Neuron (in vitro differentiated cells): Measurements from ENCODE around the gene RAB3B.

Experiments used
- H2AFZ ChIP-seq: one replicate; pipeline ENCODE4 v1.6.1; 2013; ENCODE audit warnings: low read depth, mild to moderate bottlenecking, inconsistent platforms, low read length, moderate library complexity
- H3K27me3 ChIP-seq: one replicate; pipeline ENCODE4 v1.6.1; 2013; ENCODE audit warnings: low read length; ENCODE audit not compliant: insufficient read depth
- H3K36me3 ChIP-seq: one replicate; pipeline ENCODE4 v1.6.1; 2013; ENCODE audit warnings: low read length; ENCODE audit not compliant: insufficient read depth
- H3K4me1 ChIP-seq: one replicate; pipeline ENCODE4 v1.6.1; 2013; ENCODE audit warnings: low read length; ENCODE audit not compliant: insufficient read depth
- H3K4me3 ChIP-seq: 2 replicates; pipeline ENCODE4 v1.5.1; 2013; ENCODE audit warnings: mild to moderate bottlenecking, low read length, moderate library complexity
- H3K9me3 ChIP-seq: one replicate; pipeline ENCODE4 v1.6.1; 2013; ENCODE audit warnings: low read length

The RAB3B gene

GRCh38 chr1:51916587-51917405, 73.7 kb downstream of the RAB3B start:
- Histone ChIP-seq H3K27me3 (peaks cover 53% of the 10 kb centered on the region), H3K4me1 (peaks cover 18% of the 10 kb centered on the region), H2AFZ (no peak overlapping the region)

GRCh38 chr1:51915951-51916350, 74.5 kb downstream of the RAB3B start:
- Histone ChIP-seq H3K36me3 (no peaks in the 10 kb centered on the region), H2AFZ (no peak overlapping the region), H3K4me3 (no peak overlapping the region), H3K4me1 (peaks cover 14% of the 10 kb centered on the region), H3K27me3 (peaks cover 48% of the 10 kb centered on the region), H3K9me3 (peaks cover 3% of the 10 kb centered on the region)

More at GRCh38 chr1:51916587-51917405, 73.7 kb downstream of the RAB3B start:
- H3K36me3 ChIP-seq: no peaks in the 10 kb centered on the region
- H3K4me3 ChIP-seq: no peak overlapping the region
- peaks cover 3% of the 10 kb centered on the region for H3K9me3 ChIP-seq

GRCh38 chr1:51912881-51913280, 77.6 kb downstream of the RAB3B start:
- Histone ChIP-seq H3K4me3 (no peak overlapping the region), H3K27me3 (peaks cover 49% of the 10 kb centered on the region), H2AFZ (no peak overlapping the region), H3K36me3 (no peaks in the 10 kb centered on the region), H3K9me3 (peaks cover 3% of the 10 kb centered on the region), H3K4me1 (no peaks in the 10 kb centered on the region)

DNA sequence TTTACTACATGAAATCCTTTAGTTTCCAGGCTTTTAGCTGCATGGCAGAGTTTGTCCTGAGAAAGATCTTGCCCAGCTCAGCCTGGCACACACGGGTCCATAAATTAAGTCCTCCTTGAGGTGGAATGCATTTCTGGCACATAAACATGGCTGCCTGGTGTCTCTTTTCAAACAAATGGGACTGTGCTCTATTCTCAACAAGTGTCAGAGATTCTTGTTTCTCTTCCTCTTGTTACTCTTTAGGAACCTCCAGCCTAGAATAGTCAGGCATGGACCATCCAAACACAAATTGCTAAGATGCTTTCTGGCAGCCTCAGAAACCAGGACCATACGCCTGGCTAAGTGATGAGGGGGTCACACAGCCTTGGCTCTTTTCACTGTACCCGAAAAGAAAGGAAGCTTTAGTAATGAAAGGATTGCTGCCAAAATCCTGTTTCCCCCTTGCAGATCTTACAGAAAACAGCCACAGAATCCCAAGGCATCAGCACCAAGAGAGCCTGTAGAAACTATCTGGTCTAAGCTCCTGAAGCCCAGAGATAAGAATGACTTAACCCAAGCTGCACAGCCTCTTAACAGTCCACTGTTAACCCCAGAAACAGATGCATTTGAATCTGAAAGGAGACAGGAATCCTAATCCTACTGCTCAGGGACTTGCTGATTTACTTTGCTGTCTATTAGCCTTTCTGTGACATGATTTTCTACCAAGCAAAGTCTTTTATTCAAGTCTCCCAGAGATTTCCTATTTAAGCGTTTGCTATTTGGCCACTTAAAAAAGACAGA, 80.1 kb downstream of the RAB3B start:
- Histone ChIP-seq H3K9me3 (peaks cover 3% of the 10 kb centered on the region), H3K36me3 (no peaks in the 10 kb centered on the region), H3K27me3 (peaks cover 38% of the 10 kb centered on the region), H2AFZ (no peak overlapping the region), H3K4me3 (no peak overlapping the region), H3K4me1 (no peaks in the 10 kb centered on the region)

DNA sequence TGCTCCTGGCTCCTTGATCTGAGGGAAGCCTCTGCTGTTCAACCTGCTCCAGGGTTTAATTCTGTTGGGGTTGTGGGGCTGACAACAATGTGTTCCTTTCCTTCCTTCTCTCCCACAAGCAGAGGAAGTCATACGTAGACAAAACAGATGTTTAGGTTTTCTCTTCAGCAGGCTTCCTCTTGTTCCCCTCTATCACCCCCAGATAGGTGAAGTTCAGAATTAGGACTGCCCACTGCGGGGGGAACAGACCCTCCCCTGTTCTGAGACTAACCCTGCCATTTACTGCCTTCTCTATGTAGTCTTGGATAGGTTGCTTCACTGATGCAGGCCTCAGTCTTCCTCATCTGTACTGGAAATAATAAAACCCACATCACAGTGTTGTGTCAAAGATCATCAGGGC, 82.0 kb downstream of the RAB3B start:
- peaks cover 32% of the 10 kb centered on the region for H3K27me3 ChIP-seq
- no peak overlapping the region for H3K4me3 ChIP-seq
- no peaks in the 10 kb centered on the region for H3K9me3 ChIP-seq
- no peaks in the 10 kb centered on the region for H3K4me1 ChIP-seq
- no peak overlapping the region for H2AFZ ChIP-seq
- no peaks in the 10 kb centered on the region for H3K36me3 ChIP-seq

DNA sequence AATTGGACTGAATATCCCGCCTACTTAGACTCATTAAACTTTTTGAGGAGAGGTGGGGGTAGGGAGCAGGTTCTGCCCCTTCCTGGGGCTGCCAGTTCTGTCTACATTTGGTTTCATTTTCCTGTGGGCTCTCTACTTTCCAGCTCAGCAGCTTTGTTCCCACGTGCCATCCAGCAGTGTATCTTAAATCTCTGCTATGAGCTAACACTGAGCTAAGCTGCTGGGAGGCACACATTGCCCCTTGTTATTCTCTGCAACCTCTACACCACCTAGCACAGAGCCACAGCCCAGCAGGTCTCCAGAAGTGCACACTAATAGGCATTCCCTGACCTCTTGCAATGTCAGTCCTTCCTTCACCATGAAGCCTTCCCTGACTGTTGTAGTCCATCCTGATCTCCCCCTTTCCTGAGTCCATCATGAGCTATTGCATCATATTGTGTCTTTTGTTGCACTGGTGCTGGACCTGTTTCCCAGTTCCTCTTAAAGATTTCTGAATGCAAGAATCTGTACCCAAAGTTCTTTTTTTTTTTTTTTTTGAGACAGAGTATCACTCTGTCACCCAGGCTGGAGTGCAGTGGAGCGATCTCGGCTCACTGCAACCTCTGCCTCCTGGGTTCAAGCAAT, 83.3 kb downstream of the RAB3B start:
- no peaks in the 10 kb centered on the region for H3K4me1 ChIP-seq
- no peak overlapping the region for H3K4me3 ChIP-seq
- no peaks in the 10 kb centered on the region for H3K36me3 ChIP-seq
- peaks cover 4% of the 10 kb centered on the region for H3K9me3 ChIP-seq
- no peak overlapping the region for H2AFZ ChIP-seq
- H3K27me3 ChIP-seq: peaks cover 32% of the 10 kb centered on the region

- Histone ChIP-seq H3K4me3 (no peak overlapping the region), H3K27me3 (peaks cover 32% of the 10 kb centered on the region), H3K36me3 (no peaks in the 10 kb centered on the region), H3K9me3 (peaks cover 4% of the 10 kb centered on the region), H2AFZ (no peak overlapping the region), H3K4me1 (no peaks in the 10 kb centered on the region)
Measured at GRCh38 chr1:51906306-51907078, 84.0 kb downstream of the RAB3B start.

DNA sequence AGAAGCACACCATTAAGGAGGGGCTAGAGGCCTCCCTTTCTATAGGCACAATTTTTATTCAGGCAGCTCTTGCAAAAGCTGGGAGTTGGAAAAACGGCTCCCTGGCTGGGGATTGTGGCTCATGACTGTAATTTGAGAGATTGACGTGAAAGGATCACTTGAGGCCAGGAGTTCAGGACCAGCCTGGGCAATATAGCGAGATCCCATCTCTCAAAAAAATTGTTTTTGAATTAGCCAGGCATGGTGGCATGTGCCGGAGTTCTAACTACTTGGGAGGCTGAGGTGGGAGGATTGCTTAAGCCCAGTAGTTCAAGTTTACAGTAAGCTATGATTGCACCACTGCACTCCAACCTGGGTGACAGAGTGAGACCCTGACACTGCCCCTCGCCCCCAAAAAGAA, 88.0 kb downstream of the RAB3B start:
- Histone ChIP-seq H2AFZ (no peak overlapping the region), H3K4me1 (peaks cover 18% of the 10 kb centered on the region), H3K36me3 (no peaks in the 10 kb centered on the region), H3K9me3 (peaks cover 4% of the 10 kb centered on the region), H3K4me3 (no peak overlapping the region), H3K27me3 (peaks cover 19% of the 10 kb centered on the region)

GRCh38 chr1:51901151-51901550, 89.3 kb downstream of the RAB3B start:
- no peak overlapping the region for H2AFZ ChIP-seq
- no peaks in the 10 kb centered on the region for H3K36me3 ChIP-seq
- peaks cover 18% of the 10 kb centered on the region for H3K4me1 ChIP-seq
- H3K27me3 ChIP-seq: peaks cover 15% of the 10 kb centered on the region
- no peak overlapping the region for H3K4me3 ChIP-seq
- peaks cover 4% of the 10 kb centered on the region for H3K9me3 ChIP-seq

- Histone ChIP-seq H3K4me1 (peaks cover 18% of the 10 kb centered on the region), H2AFZ (no peak overlapping the region), H3K9me3 (peaks cover 4% of the 10 kb centered on the region), H3K4me3 (no peak overlapping the region), H3K27me3 (peaks cover 12% of the 10 kb centered on the region), H3K36me3 (no peaks in the 10 kb centered on the region)
Measured at GRCh38 chr1:51899022-51899421, 91.5 kb downstream of the RAB3B start.

- H3K4me1 ChIP-seq: peaks cover 18% of the 10 kb centered on the region
Measured at GRCh38 chr1:51898090-51898734, 92.3 kb downstream of the RAB3B start.

DNA sequence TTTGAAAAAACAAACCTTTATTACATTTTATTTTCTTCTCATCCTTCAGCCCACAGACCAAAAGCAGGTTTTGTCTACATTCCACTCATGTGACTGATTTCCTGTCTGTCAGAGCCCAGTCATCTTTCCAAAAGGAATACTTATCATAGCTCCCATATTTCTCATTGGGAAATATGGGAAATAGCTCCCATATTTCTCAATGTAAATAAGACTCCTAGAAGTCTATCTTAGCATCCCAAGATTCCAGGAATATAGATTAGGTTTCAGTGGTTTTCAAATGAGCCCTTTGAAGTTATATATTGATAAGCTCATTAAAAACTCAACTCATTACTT, 92.8 kb downstream of the RAB3B start:
- Histone ChIP-seq H3K4me3 (no peak overlapping the region), H3K4me1 (peaks cover 18% of the 10 kb centered on the region), H3K9me3 (no peaks in the 10 kb centered on the region), H3K27me3 (peaks cover 8% of the 10 kb centered on the region), H3K36me3 (no peaks in the 10 kb centered on the region), H2AFZ (no peak overlapping the region)

More at GRCh38 chr1:51898090-51898734, 92.3 kb downstream of the RAB3B start:
- peaks cover 8% of the 10 kb centered on the region for H3K27me3 ChIP-seq
- no peak overlapping the region for H2AFZ ChIP-seq
- no peak overlapping the region for H3K4me3 ChIP-seq
- H3K36me3 ChIP-seq: no peaks in the 10 kb centered on the region
- peaks cover 1% of the 10 kb centered on the region for H3K9me3 ChIP-seq
